Measurements from ENCODE around the gene BANP.
"Not testable (repeated sequence)": the region's sequence is repeated elsewhere in the genome, so short reads cannot be mapped to it uniquely, and the experiment has no call there.

Gene BANP

DNA sequence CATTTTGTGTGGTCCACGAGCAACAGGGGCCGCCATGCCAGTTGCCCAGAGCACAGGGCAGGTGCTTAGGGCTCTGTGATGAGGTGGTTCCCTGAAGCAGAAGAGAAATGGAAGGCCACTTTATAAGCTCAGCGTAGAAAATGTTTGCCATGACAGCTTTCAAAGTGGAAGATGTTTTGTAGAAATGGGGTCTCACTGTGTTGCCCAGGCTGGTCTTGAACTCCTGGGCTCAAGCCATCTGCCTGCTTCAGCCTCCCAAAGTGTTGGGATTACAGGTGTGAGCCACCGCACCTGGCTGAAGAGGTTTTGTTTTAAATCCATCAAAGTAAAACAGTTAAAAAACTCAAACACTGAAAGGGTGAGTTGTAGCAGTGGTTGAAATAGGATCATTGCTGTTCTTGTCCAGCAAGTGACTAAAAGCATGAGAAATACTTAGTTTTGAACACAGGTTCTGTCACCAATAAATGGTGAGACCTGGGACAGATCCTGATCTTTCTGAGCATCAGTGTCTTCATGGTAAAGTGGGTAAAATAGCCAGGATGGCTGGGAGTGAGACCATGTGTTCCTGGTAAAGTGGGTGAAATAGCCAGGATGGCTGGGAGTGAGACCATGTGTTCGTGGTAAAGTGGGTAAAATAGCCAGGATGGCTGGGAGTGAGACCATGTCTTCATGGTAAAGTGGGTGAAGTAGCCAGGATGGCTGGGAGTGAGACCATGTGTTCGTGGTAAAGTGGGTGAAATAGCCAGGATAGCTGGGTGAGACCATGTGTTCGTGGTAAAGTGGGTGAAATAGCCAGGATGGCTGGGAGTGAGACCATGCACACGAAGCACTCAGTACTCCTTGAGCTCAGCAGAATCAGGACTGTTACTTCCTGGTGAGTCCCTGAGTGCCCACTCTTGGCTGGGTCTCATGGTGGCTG, 46.0 kb downstream of the BANP start:
- no peak for DNase-seq (ENCODE audit: low spot score)

DNA sequence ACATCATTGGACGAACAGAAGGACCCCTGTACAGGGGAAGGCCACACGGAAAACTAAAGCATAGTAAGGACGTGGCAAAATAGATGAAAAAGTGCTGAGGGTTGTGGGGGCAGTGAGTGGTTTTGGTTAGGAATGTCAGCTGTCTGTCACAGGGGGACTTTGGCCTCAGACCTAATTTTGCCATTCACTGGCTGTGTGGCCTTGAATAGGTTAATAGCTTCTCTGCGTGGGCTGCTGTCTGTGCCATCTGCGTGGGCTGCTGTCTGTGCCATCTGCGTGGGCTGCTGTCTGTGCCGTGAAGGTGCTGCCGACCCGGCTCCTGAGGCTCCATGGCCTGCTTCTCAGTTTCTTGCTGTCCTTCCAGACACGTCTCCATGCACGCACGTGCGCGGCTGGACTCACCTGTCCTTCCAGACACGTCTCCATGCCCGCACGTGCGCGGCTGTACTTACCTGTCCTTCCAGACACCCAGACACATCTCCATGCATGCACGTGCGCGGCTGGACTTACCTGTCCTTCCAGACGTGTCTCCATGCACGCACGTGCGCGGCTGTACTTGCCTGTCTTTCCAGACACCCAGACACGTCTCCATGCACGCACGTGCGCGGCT, 47.1 kb downstream of the BANP start:
- not testable (repeated sequence) for DNase-seq (ENCODE audit: low spot score)

DNA sequence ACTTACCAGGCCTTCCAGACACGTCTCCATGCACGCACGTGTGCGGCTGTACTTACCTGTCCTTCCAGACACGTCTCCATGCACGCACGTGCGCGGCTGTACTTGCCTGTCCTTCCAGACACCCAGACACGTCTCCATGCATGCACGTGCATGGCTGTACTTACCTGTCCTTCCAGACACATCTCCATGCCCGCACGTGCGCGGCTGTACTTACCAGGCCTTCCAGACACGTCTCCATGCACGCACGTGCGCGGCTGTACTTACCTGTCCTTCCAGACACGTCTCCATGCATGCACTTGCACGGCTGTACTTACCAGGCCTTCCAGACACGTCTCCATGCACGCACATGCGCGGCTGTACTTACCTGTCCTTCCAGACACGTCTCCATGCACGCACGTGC, 47.8 kb downstream of the BANP start:
- not testable (repeated sequence) for DNase-seq (ENCODE audit: low spot score)

DNA sequence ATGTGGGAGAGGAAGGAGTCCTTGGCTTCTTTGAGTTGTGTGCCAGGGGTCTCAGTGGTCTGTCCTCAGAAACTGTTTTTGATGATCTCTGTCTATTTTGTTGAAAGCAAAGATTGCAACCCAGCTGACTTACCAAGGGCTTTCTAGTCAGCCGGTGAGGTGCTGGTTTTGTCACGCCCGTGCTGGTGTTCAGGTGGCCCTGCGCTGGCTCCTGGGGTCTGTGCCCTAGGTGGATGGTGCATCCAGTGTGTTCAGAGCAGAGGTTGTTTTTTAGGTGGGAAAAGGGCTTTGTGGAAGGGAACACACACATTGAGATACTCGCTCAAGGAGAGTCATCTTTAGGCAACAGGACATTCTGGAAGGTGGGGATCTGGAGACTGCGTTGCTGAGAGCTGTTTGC, 51.0 kb downstream of the BANP start:
- DNase-seq (ENCODE audit: low spot score): no peak

DNA sequence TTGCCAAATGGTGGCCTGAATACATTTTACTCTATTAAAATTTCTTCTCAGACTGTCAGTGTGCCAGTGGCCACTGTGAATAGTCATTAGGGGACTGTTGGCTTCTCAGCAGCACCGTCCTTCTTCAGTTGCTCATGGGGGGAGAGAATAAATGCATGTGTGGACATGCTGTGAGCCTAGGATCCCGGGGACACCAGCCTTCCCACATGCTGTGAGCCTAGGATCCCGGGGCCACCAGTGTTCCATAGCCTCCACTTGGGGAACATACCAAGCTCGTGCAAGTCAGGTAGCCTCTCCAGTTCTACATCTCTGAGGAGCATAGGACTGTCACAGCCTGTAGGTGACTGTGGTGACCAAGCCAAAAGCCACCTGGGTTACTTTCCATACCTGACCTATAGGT, 51.5 kb downstream of the BANP start:
- no peak for DNase-seq (ENCODE audit: low spot score)

- no peak for DNase-seq (ENCODE audit: low spot score)
These were observed 52.1 kb downstream of the BANP start for GRCh38 chr16:88003316-88003715.

GRCh38 chr16:88003736-88004135, 52.5 kb downstream of the BANP start:
- no peak for DNase-seq (ENCODE audit: low spot score)

- no peak for DNase-seq (ENCODE audit: low spot score)
These were observed 53.2 kb downstream of the BANP start for GRCh38 chr16:88004391-88004790.

GRCh38 chr16:88005181-88005581, 53.9 kb downstream of the BANP start:
- DNase-seq (ENCODE audit: low spot score): no peak

DNA sequence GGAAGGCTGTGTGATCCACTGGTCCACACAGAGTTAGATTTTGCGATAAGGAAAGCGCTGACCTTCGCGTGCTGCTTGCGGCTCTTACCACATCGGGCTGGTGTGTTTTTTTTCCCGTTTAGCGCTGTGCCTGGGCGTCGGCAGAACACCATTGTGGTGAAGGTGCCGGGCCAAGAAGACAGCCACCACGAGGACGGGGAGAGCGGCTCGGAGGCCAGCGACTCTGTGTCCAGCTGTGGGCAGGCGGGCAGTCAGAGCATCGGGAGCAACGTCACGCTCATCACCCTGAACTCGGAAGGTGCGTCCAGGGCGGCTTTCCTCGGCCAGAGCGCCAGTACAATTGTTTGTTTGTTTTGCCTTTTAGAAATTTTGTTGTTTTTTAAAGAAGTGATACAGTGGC, 54.7 kb downstream of the BANP start:
- no peak for DNase-seq (ENCODE audit: low spot score)

DNA sequence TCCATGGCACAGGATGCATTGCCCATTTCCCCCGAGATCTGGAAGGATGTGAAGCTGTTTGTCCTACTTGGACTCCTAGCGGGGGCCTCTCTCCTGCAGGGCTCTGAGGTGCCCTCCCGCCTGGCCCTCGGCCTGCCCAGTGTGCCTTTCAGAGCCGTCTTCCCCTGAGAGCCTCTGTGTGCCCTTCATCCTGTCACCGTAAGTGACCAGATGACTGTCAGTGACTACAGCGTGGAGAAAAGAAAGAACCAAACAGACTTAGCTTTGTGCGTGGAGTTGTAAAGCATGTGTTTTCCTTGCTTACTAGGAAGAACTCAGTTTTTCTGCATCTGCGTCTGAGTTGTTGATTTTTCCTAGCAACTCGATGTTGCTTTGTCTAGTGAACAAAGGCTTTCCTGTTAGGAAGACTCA, 56.1 kb downstream of the BANP start:
- no peak for DNase-seq (ENCODE audit: low spot score)

GRCh38 chr16:88008840-88009239, 57.6 kb downstream of the BANP start:
- DNase-seq (ENCODE audit: low spot score): no peak

DNA sequence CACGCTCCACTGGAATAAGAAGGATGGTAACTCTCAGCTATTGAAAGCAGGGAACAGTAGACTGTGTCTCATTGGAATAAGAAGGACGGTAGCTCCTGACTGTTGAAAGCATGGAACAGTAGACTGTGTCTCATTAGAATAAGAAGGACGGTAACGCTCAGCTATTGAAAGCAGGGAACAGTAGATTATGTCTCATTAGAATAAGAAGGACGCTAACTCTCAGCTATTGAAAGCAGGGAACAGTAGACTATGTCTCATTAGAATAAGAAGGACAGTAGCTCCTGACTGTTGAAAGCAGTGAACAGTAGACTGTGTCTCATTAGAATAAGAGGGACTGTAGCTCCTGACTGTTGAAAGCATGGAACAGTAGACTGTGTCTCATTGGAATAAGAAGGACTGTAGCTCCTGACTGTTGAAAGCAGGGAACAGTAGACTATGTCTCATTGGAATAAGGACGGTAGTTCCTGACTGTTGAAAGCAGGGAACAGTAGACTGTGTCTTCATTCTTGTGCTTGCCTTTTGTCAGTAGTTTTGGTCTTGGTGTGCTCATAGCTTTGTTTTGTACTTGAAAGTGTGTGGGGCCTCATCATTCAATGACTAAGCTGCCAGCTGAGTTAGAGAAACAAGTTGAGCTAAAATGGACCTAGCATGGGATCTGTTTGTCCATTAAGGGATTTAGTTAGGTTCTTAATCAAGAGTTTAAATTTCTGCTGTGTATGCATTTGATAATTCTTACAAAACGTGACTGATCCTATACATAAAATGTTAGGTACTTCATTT, 58.5 kb downstream of the BANP start:
- no peak for DNase-seq (ENCODE audit: low spot score)

DNA sequence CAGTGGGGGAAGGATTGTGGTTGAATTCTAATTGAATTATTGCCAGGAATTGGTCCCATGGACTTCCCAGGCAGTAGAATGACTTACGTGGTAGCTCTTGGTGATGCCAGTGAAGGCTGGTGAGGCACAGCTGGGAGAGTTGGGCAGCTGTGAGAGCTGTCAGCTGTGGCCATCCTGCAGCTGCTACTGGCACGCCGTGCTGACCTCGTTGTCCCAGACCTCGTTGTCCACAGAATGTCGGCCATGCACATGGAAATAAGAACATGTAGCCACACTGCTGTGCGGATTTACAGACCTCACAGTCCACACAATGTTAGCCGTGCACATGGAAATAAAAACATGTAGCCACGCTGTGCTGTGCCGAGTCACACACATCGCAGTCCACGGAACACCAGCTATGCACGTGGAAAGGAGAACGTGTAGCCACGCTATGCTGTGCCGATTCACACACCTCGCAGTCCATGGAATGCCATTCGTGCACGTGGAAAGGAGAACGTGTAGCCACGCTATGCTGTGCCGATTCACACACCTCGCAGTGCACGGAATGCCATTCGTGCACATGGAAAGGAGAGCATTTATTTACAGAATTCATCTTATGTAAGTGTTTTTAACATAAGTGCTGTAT, 59.2 kb downstream of the BANP start:
- peak; percentile 62 for DNase-seq (ENCODE audit: low spot score)

DNA sequence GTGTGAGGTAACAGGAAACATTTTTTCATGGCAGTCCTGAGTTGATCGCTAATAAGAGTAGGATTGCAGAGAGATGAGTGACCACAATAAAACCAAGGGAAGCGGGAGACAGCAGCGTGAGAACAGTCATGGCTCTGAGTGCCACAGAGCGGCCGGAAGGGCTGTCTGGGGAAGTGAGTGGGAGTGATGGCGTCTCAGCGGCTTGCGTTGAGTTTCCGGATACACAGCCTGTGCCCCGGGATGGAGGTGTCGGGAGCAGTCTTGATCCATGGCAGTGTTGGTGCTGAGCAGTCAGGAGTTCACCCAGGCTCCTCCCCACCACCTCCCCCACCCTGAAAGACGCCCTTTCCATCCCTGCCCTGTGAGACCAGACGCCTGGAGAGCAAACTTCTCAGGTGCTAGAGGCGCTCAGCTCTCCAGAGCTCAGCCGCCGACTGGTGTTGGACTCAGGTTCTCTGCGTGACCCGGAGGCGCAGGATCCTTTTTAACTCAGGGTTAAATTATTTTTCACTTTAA, 59.8 kb downstream of the BANP start:
- no peak for DNase-seq (ENCODE audit: low spot score)

DNA sequence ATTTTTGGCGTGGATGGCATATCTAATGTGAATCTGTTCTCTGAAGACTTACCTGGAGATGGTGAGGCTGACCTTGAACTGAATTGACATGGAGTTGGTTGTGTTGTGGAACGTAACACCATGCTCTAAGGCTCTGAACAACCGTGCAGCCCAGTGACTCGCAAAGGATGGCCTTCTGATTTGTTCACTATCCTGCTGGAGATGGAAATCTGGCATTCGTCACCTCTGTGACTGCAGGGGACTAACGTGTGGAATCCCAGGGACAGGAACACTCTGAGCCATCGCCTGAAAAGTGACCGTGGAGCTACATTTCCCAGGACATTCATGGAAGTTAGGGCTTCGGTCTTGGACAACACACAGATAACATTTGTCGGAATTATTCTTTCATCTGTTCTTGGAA, 61.1 kb downstream of the BANP start:
- no peak for DNase-seq (ENCODE audit: low spot score)

- DNase-seq (ENCODE audit: low spot score): peak; percentile 59
These were observed 61.9 kb downstream of the BANP start for GRCh38 chr16:88013091-88013609.

- peak; percentile 53 for DNase-seq (ENCODE audit: low spot score)
These were observed 62.6 kb downstream of the BANP start for GRCh38 chr16:88013766-88014251.

- peak; percentile 42 for DNase-seq (ENCODE audit: low spot score)
These were observed 63.1 kb downstream of the BANP start for GRCh38 chr16:88014252-88014781.

- DNase-seq (ENCODE audit: low spot score): no peak
These were observed 63.9 kb downstream of the BANP start for GRCh38 chr16:88014954-88015805.

DNA sequence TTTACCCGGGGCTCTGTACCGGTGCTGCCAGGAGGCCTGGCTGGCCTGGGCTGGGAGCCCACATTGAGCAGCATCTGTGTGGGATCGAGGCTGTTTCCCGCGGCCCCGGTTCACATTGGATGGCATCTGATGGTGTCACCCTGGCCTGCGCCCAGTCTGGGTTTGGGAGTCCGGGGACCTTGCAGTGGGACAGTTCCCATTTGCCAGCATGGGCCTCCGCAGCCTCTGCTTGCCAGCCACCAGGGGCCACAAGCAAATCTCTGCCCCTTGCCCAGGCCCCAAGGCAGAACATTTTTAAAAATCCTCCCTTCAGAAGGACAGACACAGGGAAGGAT, 64.5 kb downstream of the BANP start:
- no peak for DNase-seq (ENCODE audit: low spot score)
